Activated naive CD4-positive, alpha-beta T cell treated with anti-CD3 and anti-CD28 coated beads for 36 hours (primary cell): ENCODE results near the gene NOX3. TPM values are rescaled to one million over a fixed set of nuclear protein-coding genes. Genes with fewer than 3 reads are reported as not detected.

Experiments used
- CTCF ChIA-PET: fragments of 350-600 bp; sonication (Branson Sonifier 250); formaldehyde crosslinking; loops from one replicate; lab custom pipeline; 2021; ENCODE audit warnings: antibody characterized with exemption; lab: Charles Lee
- DNase-seq: peaks from one replicate; pipeline ENCODE4 v3.0.0-alpha.2; 2020
- H3K27ac Mint-ChIP-seq: one replicate; pipeline ENCODE4 v1.8.0; 2021; ENCODE audit warnings: mild to moderate bottlenecking, mixed read lengths
- H3K27me3 Mint-ChIP-seq: one replicate; pipeline ENCODE4 v1.8.0; 2021; ENCODE audit warnings: low read depth, mixed read lengths
- H3K36me3 Mint-ChIP-seq: one replicate; pipeline ENCODE4 v1.8.0; 2021; ENCODE audit warnings: low read depth, mixed read lengths
- H3K4me1 Mint-ChIP-seq: one replicate; pipeline ENCODE4 v1.8.0; 2021; ENCODE audit warnings: low read depth, mixed read lengths
- H3K4me3 Mint-ChIP-seq: one replicate; pipeline ENCODE4 v1.8.0; 2021; ENCODE audit warnings: mild to moderate bottlenecking, moderate library complexity, mixed read lengths
- H3K9me3 Mint-ChIP-seq: one replicate; pipeline ENCODE4 v1.8.0; 2021; ENCODE audit warnings: mixed read lengths
- intact Hi-C: fragments of 100-400 bp; cut with micrococcal nuclease; formaldehyde crosslinking; loops from one replicate; pipeline ENCODE4 v1.15.1; 2023
- total RNA-seq, 2 experiments: library from RNA; stranded (reverse); gene quantifications; one replicate each; pipeline ENCODE4 v1.2.3, GENCODE V29; 2021

Gene NOX3
- total RNA-seq, 2 experiments from 2014 or later: not detected

- Mint-ChIP-seq H3K27ac (no peak overlapping the region), H3K4me1 (no peaks in the 10 kb centered on the region), H3K27me3 (no peaks in the 10 kb centered on the region), H3K4me3 (no peak overlapping the region), H3K36me3 (no peaks in the 10 kb centered on the region), H3K9me3 (no peaks in the 10 kb centered on the region)
- CTCF ChIA-PET: interaction anchor here (0.7 kb wide), 1 partner anchor 74 kb away, joined by 4 read pairs; no protein-coding TSS in a partner anchor
- no peak for DNase-seq
- intact Hi-C loops: no loop called here
These were observed 47.4 kb downstream of the NOX3 start for GRCh38 chr6:155408231-155408630.

DNA sequence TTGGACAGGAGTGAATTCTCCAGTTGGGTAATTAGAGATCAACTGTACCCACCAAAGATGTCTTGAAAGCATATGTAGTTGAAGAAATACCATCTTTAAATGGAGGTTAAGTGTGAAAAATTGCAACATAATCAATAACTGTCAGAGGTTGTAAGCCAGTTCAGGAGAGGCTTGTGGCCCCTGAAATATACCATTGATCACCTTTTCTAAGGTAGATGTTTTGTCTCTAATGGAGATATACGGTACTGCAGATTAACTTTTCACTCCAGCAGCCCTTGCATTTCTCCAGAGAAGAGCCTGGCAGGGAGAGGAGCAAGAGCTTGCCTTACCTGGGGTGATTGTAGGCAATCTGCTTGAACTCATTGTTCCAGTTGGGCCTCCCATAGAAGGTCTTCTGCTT lies 48.8 kb downstream of the NOX3 start:
- no peaks in the 10 kb centered on the region for H3K27me3 Mint-ChIP-seq
- no peaks in the 10 kb centered on the region for H3K9me3 Mint-ChIP-seq
- intact Hi-C loops: no loop called here
- no peak for DNase-seq
- CTCF ChIA-PET: interaction anchor here (0.7 kb wide), 1 partner anchor 776 kb away, joined by 3 read pairs; no protein-coding TSS in a partner anchor
- no peaks in the 10 kb centered on the region for H3K36me3 Mint-ChIP-seq
- H3K4me1 Mint-ChIP-seq: no peaks in the 10 kb centered on the region
- H3K27ac Mint-ChIP-seq: no peak overlapping the region
- no peak overlapping the region for H3K4me3 Mint-ChIP-seq

GRCh38 chr6:155404937-155405336 lies 50.7 kb downstream of the NOX3 start:
- Mint-ChIP-seq H3K27me3 (no peaks in the 10 kb centered on the region), H3K27ac (no peak overlapping the region), H3K4me3 (no peak overlapping the region), H3K4me1 (no peaks in the 10 kb centered on the region), H3K36me3 (no peaks in the 10 kb centered on the region), H3K9me3 (no peaks in the 10 kb centered on the region)
- intact Hi-C loops: no loop called here
- DNase-seq: no peak
- CTCF ChIA-PET: interaction anchor here (0.5 kb wide), 1 partner anchor 67 kb away, joined by 5 read pairs; no protein-coding TSS in a partner anchor

DNA sequence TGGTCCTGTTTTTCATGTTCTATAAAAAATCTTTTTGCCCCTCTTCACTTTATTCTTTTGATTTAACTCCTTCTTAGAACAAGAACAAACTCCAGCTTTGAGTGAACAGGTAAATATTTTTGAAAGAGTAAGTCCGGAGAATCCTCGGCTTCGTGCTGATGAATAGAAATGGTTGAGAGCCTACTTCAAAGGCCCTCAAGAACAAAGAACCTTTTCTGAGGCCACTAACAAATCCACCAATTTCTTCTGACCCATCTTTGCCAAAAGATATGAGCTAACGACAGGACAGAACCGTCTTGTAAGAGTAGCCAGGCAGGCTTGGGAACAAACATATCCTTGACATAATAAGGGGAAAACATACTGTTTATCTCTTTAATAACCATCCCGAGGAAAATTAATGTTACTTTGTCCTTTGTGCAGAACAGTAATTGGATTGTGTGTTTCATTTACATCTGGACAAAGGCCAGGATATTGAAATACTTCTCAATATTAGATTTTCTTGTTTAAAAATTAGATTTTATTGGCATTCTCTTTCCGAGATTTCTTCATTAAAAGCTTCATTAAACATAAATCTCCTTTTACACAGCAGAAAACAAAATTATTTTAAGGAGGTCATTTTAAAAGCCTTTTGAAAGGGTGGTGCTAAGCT lies 52.9 kb downstream of the NOX3 start:
- H3K4me3 Mint-ChIP-seq: no peak overlapping the region
- CTCF ChIA-PET: interaction anchor here (0.9 kb wide), 2 partner anchors 127 to 129 kb away, joined by 3 to 4 read pairs; no protein-coding TSS in a partner anchor
- no peak overlapping the region for H3K27ac Mint-ChIP-seq
- no peaks in the 10 kb centered on the region for H3K27me3 Mint-ChIP-seq
- H3K36me3 Mint-ChIP-seq: no peaks in the 10 kb centered on the region
- intact Hi-C loops: no loop called here
- DNase-seq: no peak
- H3K9me3 Mint-ChIP-seq: no peaks in the 10 kb centered on the region
- H3K4me1 Mint-ChIP-seq: no peaks in the 10 kb centered on the region

GRCh38 chr6:155400654-155400965 lies 55.0 kb downstream of the NOX3 start:
- Mint-ChIP-seq H3K36me3 (no peaks in the 10 kb centered on the region), H3K9me3 (no peaks in the 10 kb centered on the region), H3K27me3 (no peaks in the 10 kb centered on the region), H3K4me3 (no peak overlapping the region), H3K27ac (no peak overlapping the region), H3K4me1 (no peaks in the 10 kb centered on the region)
- DNase-seq: no peak
- intact Hi-C loops: no loop called here
- CTCF ChIA-PET: no interaction called here

DNA sequence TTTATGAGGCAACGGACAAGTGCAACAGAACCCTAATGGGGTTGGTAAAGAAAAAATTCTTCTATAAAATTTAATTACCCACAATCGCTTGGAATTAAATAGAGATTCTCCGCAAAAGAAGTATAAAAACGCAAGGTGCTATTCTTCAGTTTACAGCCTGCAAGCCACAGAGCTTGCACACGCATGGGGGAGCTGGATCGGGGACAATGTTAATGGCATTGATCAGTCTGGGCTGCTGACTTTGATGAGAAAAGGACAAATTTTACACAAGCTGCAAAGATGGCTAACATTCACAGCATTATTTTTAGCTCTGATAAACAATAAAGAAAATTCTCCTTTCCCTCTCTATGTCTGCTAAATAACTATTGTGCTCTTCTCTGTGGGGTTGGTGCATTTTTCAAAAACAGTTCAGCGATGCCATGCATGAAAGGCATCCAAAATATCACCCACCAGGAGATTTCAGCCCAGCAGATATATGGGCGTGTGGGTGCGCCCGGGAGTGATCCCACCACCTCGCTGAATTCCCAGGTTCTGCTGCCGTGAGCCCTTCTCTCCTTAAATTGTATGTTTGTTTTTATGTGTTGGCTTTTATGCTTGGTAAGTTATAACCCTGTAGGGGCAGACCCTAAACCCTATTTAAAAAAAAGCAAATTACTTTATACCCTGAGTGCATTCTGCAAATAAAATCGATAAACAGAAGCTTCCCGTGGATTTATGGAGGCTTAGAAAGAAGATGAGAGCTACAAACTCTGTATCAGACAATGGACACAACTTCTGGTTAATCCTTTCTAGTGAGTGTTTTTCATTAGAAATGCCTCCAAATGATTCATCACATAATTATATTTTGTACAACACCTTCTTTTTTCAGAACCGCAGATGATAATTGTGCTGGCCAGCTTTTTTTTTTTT lies 55.6 kb downstream of the NOX3 start:
- Mint-ChIP-seq H3K27ac (no peak overlapping the region), H3K4me3 (no peak overlapping the region), H3K4me1 (no peaks in the 10 kb centered on the region), H3K36me3 (no peaks in the 10 kb centered on the region), H3K27me3 (no peaks in the 10 kb centered on the region), H3K9me3 (no peaks in the 10 kb centered on the region)
- CTCF ChIA-PET: no interaction called here
- intact Hi-C loops: no loop called here
- no peak for DNase-seq

DNA sequence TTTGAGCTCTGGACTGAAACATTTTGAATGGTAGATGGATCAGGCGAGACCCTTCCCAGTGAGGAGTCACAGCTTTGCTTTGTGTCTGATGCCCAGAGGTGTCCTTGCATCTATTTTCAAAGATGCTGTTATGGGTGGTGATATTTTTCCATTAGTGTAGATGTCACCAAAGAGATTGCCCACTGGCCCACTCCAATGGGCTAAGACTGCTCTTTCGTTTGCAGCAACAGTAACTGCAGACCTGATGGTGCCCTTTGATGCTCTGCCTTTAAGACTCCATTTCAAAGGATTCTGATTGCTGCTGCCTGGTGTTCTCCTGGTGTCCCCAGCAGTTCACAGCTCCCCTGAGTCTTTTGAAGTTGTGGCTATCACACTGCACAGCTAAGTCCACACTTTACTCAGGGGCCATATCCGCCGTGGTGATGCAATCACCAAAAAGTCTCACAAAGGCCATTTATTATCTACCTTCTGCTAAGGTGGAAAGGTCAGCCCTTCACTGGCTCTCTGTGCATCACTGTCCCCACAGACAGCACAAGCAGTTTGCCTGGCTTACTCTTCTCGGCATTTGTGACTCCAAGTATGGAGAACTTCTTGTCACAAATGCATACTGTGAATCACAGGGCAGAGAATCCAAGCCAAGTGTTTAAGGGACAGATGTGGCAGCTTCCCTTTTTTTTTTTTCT lies 56.4 kb downstream of the NOX3 start:
- H3K4me1 Mint-ChIP-seq: no peaks in the 10 kb centered on the region
- no peak overlapping the region for H3K27ac Mint-ChIP-seq
- H3K27me3 Mint-ChIP-seq: no peaks in the 10 kb centered on the region
- no peaks in the 10 kb centered on the region for H3K36me3 Mint-ChIP-seq
- intact Hi-C loops: no loop called here
- no peak overlapping the region for H3K4me3 Mint-ChIP-seq
- CTCF ChIA-PET: no interaction called here
- H3K9me3 Mint-ChIP-seq: no peaks in the 10 kb centered on the region
- no peak for DNase-seq

- no peaks in the 10 kb centered on the region for H3K4me1 Mint-ChIP-seq
- no peaks in the 10 kb centered on the region for H3K36me3 Mint-ChIP-seq
- no peaks in the 10 kb centered on the region for H3K9me3 Mint-ChIP-seq
- no peak overlapping the region for H3K4me3 Mint-ChIP-seq
- CTCF ChIA-PET: interaction anchor here (0.7 kb wide), 1 partner anchor 13 kb away, joined by 3 read pairs; no protein-coding TSS in a partner anchor
- no peaks in the 10 kb centered on the region for H3K27me3 Mint-ChIP-seq
- no peak overlapping the region for H3K27ac Mint-ChIP-seq
- intact Hi-C loops: no loop called here
- no peak for DNase-seq
These were observed 57.0 kb downstream of the NOX3 start for GRCh38 chr6:155398701-155399061.

DNA sequence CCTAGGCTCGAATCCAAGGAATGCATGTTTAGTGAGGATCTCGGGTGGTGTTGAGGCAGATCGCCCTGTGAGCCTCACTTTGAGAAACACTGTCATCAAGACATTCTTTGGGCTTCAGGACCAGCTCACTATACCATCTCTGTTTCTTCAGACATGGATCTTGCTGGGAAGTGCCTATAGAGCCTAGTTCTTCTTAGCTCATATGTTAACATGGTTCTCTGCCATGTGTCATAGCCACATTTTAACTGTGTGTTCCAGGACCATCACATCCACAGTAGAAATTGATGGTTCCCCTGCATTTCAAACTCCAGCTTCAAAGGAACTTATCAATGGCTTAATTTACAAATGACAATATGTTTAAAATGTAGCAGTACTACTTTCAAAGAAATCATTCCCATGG lies 57.4 kb downstream of the NOX3 start:
- intact Hi-C loops: no loop called here
- Mint-ChIP-seq H3K36me3 (no peaks in the 10 kb centered on the region), H3K4me3 (no peak overlapping the region), H3K27me3 (no peaks in the 10 kb centered on the region), H3K9me3 (no peaks in the 10 kb centered on the region), H3K27ac (no peak overlapping the region), H3K4me1 (no peaks in the 10 kb centered on the region)
- CTCF ChIA-PET: interaction anchor here (0.7 kb wide), 1 partner anchor 13 kb away, joined by 3 read pairs; no protein-coding TSS in a partner anchor
- DNase-seq: no peak

DNA sequence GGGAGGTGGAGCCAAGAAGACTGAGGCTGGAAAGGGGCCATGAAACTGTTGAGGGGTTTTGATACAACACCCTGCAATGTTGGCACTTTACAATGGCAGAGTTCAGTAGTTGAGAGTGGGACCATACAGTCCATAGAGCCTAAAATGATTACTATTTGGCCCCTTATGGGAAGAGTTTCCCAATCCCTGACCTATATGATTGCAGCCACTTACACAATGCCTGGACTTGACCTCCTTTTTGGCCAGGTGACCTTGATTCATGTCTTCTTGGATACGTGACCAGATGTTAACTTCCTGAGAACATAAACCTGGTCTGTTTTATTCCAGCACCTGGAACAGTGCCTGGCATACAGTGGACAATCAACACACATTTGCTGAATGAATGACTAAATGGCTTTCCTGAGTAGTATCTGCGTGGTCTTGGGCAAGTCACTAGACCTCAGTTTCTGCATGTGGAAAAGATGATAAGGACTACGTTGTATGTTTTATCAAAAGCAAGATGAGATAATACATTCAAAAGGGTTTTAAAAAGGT lies 58.4 kb downstream of the NOX3 start:
- CTCF ChIA-PET: no interaction called here
- H3K36me3 Mint-ChIP-seq: no peaks in the 10 kb centered on the region
- no peaks in the 10 kb centered on the region for H3K27me3 Mint-ChIP-seq
- no peak overlapping the region for H3K27ac Mint-ChIP-seq
- H3K4me1 Mint-ChIP-seq: no peaks in the 10 kb centered on the region
- intact Hi-C loops: no loop called here
- no peak overlapping the region for H3K4me3 Mint-ChIP-seq
- H3K9me3 Mint-ChIP-seq: no peaks in the 10 kb centered on the region
- no peak for DNase-seq

GRCh38 chr6:155396605-155397004 lies 59.0 kb downstream of the NOX3 start:
- intact Hi-C loops: no loop called here
- Mint-ChIP-seq H3K4me1 (no peaks in the 10 kb centered on the region), H3K27me3 (no peaks in the 10 kb centered on the region), H3K36me3 (no peaks in the 10 kb centered on the region), H3K9me3 (no peaks in the 10 kb centered on the region), H3K4me3 (no peak overlapping the region), H3K27ac (no peak overlapping the region)
- CTCF ChIA-PET: no interaction called here
- no peak for DNase-seq

- Mint-ChIP-seq H3K9me3 (no peaks in the 10 kb centered on the region), H3K27me3 (no peaks in the 10 kb centered on the region), H3K4me1 (no peaks in the 10 kb centered on the region), H3K4me3 (no peak overlapping the region), H3K36me3 (no peaks in the 10 kb centered on the region), H3K27ac (no peak overlapping the region)
- intact Hi-C loops: no loop called here
- CTCF ChIA-PET: no interaction called here
- no peak for DNase-seq
These were observed 60.3 kb downstream of the NOX3 start for GRCh38 chr6:155395339-155395738.
